ENCODE measurements around the gene CCNG1. TPM values are rescaled to one million over a fixed set of nuclear protein-coding genes. Genes with fewer than 3 reads are reported as not detected.

The CCNG1 gene
- total RNA-seq, 1 donor from 2014 or later = 90.6 TPM

DNA sequence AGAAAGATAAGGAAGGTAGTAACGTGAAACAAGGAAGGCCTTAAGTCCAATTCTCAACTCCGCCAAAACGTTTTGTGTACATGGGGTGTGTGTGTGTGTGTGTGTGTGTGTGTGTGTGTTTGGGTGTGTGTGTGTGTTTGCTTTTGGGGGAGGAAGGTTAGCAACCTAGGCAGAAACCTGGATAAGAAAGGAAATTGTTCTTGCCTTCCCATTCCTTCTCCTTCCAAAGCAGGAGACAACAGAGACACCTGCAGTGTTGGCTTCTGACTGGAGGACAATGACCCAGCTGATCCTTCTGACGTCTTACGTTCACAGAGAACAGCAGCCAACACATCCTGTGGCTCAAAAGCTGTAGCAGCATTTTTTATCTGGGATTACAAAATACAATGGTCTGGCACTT is 4.1 kb upstream of the CCNG1 start:
- Mint-ChIP-seq H3K27ac (ENCODE audit: unreplicated experiment) (no peak overlapping the region), H3K36me3 (ENCODE audit: low read depth) (no peaks in the 10 kb centered on the region), H3K27me3 (ENCODE audit: low read depth) (peaks cover 13% of the 10 kb centered on the region), H3K9me3 (ENCODE audit: low read depth) (no peaks in the 10 kb centered on the region), H3K4me1 (ENCODE audit: low read depth) (peaks cover 11% of the 10 kb centered on the region), H3K4me3 (ENCODE audit: unreplicated experiment) (no peak overlapping the region)
- TF ChIP-seq, protein P1, sequence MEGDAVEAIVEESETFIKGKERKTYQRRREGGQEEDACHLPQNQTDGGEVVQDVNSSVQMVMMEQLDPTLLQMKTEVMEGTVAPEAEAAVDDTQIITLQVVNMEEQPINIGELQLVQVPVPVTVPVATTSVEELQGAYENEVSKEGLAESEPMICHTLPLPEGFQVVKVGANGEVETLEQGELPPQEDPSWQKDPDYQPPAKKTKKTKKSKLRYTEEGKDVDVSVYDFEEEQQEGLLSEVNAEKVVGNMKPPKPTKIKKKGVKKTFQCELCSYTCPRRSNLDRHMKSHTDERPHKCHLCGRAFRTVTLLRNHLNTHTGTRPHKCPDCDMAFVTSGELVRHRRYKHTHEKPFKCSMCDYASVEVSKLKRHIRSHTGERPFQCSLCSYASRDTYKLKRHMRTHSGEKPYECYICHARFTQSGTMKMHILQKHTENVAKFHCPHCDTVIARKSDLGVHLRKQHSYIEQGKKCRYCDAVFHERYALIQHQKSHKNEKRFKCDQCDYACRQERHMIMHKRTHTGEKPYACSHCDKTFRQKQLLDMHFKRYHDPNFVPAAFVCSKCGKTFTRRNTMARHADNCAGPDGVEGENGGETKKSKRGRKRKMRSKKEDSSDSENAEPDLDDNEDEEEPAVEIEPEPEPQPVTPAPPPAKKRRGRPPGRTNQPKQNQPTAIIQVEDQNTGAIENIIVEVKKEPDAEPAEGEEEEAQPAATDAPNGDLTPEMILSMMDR (IDR thresholded peaks at IDR 0.05) = no peak
- DNase-seq (ENCODE audit: low spot score) = no peak

DNA sequence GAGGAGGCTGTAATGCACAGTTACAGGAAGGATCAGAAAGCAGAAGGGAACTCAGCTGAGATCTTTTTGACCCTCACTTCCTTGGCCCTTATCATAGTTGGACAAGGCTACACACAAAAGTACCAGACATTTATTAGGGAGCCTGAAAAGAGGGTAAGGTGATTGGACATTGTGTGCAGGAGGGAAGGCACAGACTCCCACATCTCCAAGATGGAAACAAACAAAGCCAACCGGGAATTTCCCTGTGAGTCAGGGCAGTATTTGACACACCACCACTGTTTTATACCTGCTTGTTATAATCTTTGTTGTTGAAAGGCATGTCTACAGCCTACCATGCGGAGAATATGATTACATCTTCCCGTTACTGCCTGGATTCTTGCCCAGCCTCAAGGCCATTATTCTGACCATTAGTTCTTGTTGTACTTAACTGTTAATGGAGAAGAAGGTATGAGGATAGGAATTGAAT is 3.0 kb upstream of the CCNG1 start:
- TF ChIP-seq, protein P1 (IDR thresholded peaks at IDR 0.05) = no peak
- peaks cover 23% of the 10 kb centered on the region for H3K4me1 Mint-ChIP-seq (ENCODE audit: low read depth)
- H3K27ac Mint-ChIP-seq (ENCODE audit: unreplicated experiment) = no peak overlapping the region
- no peaks in the 10 kb centered on the region for H3K9me3 Mint-ChIP-seq (ENCODE audit: low read depth)
- no peaks in the 10 kb centered on the region for H3K36me3 Mint-ChIP-seq (ENCODE audit: low read depth)
- no peak for DNase-seq (ENCODE audit: low spot score)
- peaks cover 13% of the 10 kb centered on the region for H3K27me3 Mint-ChIP-seq (ENCODE audit: low read depth)
- H3K4me3 Mint-ChIP-seq (ENCODE audit: unreplicated experiment) = no peak overlapping the region

DNA sequence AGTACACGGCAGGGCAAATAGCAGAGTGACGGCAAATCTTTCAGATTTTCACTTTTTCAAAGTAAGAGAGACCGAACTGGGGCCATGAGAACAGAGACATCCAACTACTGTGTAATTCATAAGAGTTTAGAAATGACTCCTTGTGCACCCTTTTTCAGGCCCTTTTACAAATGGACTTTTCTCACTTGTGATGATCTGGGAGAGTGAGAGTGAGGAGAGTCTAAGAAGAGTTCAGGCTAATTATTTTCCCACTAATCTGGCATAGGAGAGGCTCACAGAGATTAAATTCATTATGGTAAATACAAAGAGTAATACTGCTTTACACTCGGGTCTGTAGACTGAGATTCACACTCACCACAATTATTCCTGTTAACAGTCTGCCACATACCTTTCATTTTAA is 880 bp upstream of the CCNG1 start:
- peaks cover 5% of the 10 kb centered on the region for H3K36me3 Mint-ChIP-seq (ENCODE audit: low read depth)
- H3K27ac Mint-ChIP-seq (ENCODE audit: unreplicated experiment) = peak overlapping the region; percentile 9
- H3K27me3 Mint-ChIP-seq (ENCODE audit: low read depth) = peaks cover 13% of the 10 kb centered on the region
- DNase-seq (ENCODE audit: low spot score) = no peak
- TF ChIP-seq, protein P1 (IDR thresholded peaks at IDR 0.05) = no peak
- H3K4me1 Mint-ChIP-seq (ENCODE audit: low read depth) = peaks cover 43% of the 10 kb centered on the region
- no peaks in the 10 kb centered on the region for H3K9me3 Mint-ChIP-seq (ENCODE audit: low read depth)
- H3K4me3 Mint-ChIP-seq (ENCODE audit: unreplicated experiment) = peak overlapping the region; percentile 89

DNA sequence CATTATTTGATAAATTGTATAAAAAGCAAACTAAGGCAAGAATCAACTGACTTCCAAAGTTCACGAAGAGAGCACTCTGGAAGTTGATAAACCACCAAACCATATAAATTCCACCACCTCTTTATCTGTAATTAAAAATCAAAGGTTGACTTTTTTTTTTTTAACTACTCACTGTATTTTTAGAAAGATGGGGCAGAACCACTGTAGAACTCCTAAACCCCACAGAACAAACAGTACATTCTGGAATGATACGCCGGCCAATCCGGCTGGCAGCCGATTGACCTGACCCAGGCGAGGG is 435 bp upstream of the CCNG1 start:
- Mint-ChIP-seq H3K27ac (ENCODE audit: unreplicated experiment) (peak overlapping the region; percentile 94), H3K4me3 (ENCODE audit: unreplicated experiment) (peak overlapping the region; percentile 89), H3K9me3 (ENCODE audit: low read depth) (no peaks in the 10 kb centered on the region), H3K36me3 (ENCODE audit: low read depth) (peaks cover 6% of the 10 kb centered on the region), H3K27me3 (ENCODE audit: low read depth) (peaks cover 8% of the 10 kb centered on the region), H3K4me1 (ENCODE audit: low read depth) (peaks cover 43% of the 10 kb centered on the region)
- TF ChIP-seq, protein P1 (IDR thresholded peaks at IDR 0.05) = no peak
- DNase-seq (ENCODE audit: low spot score) = no peak

DNA sequence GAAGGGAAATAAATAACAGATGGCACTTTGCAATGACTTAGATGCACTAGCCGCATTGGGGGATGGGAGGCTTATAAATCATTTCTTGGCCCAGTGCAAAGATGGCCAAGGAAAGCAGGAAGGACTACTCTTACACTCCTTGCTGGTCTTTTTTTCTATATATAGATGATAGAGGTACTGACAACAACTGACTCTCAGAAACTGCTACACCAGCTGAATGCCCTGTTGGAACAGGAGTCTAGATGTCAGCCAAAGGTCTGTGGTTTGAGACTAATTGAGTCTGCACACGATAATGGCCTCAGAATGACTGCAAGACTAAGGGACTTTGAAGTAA is 1.7 kb downstream of the CCNG1 start:
- DNase-seq (ENCODE audit: low spot score) = no peak
- peak overlapping the region; percentile 94 for H3K27ac Mint-ChIP-seq (ENCODE audit: unreplicated experiment)
- peaks cover 43% of the 10 kb centered on the region for H3K4me1 Mint-ChIP-seq (ENCODE audit: low read depth)
- H3K4me3 Mint-ChIP-seq (ENCODE audit: unreplicated experiment) = peak overlapping the region; percentile 89
- TF ChIP-seq, protein P1 (IDR thresholded peaks at IDR 0.05) = no peak
- H3K36me3 Mint-ChIP-seq (ENCODE audit: low read depth) = peaks cover 13% of the 10 kb centered on the region
- no peaks in the 10 kb centered on the region for H3K9me3 Mint-ChIP-seq (ENCODE audit: low read depth)
- no peaks in the 10 kb centered on the region for H3K27me3 Mint-ChIP-seq (ENCODE audit: low read depth)
